ENCODE measurements around the gene KDM1B.

Gene KDM1B

GRCh38 chr6:18240230-18240629 is 85.0 kb downstream of the KDM1B start:
- FAIRE-seq, result no peak

GRCh38 chr6:18241208-18242038 is 86.2 kb downstream of the KDM1B start:
- no peak for FAIRE-seq

- no peak for FAIRE-seq
These were observed 87.0 kb downstream of the KDM1B start for GRCh38 chr6:18242062-18242851.

- FAIRE-seq, result no peak
These were observed 88.2 kb downstream of the KDM1B start for GRCh38 chr6:18243302-18243893.

- no peak for FAIRE-seq
These were observed 89.0 kb downstream of the KDM1B start for GRCh38 chr6:18244251-18244650.

- no peak for FAIRE-seq
These were observed 89.9 kb downstream of the KDM1B start for GRCh38 chr6:18245079-18245478.

GRCh38 chr6:18245642-18246041 is 90.4 kb downstream of the KDM1B start:
- no peak for FAIRE-seq

- FAIRE-seq, result no peak
These were observed 91.0 kb downstream of the KDM1B start for GRCh38 chr6:18246205-18246604.

GRCh38 chr6:18247002-18247401 is 91.8 kb downstream of the KDM1B start:
- FAIRE-seq, result no peak

- FAIRE-seq, result no peak
These were observed 93.5 kb downstream of the KDM1B start for GRCh38 chr6:18248698-18249097.

- FAIRE-seq, result no peak
These were observed 94.0 kb downstream of the KDM1B start for GRCh38 chr6:18249271-18249670.

- FAIRE-seq, result no peak
These were observed 98.4 kb downstream of the KDM1B start for GRCh38 chr6:18253635-18254034.

- FAIRE-seq, result no peak
These were observed 99.6 kb downstream of the KDM1B start for GRCh38 chr6:18254793-18255192.

GRCh38 chr6:18259675-18260447 is 104.6 kb downstream of the KDM1B start:
- no peak for FAIRE-seq

- FAIRE-seq, result no peak
These were observed 105.4 kb downstream of the KDM1B start for GRCh38 chr6:18260448-18261106.

- FAIRE-seq, result no peak
These were observed 106.7 kb downstream of the KDM1B start for GRCh38 chr6:18261877-18262276.

- FAIRE-seq, result no peak
These were observed 107.6 kb downstream of the KDM1B start for GRCh38 chr6:18262702-18263417.

- FAIRE-seq, result no peak
These were observed 108.4 kb downstream of the KDM1B start for GRCh38 chr6:18263418-18264218.

GRCh38 chr6:18264219-18264922 is 109.1 kb downstream of the KDM1B start, which contains the start of gene DEK:
Gene DEK (minus strand): TSS chr6:18264530. CDS start chr6:18263987, 543 bp downstream.
- FAIRE-seq, result no peak

- FAIRE-seq, result no peak
These were observed 109.7 kb downstream of the KDM1B start for GRCh38 chr6:18264923-18265377.
